ENCODE data around the gene RHOBTB3.
A peak's percentile ranks its signal among the peaks of the same experiment; 100 is the strongest.

RHOBTB3 gene

GRCh38 chr5:95728494-95729114, 2.5 kb upstream of the RHOBTB3 start:
- no peak for DNase-seq (ENCODE audit: low read depth)
- no peak overlapping the region for H3K4me3 ChIP-seq (ENCODE audit: control insufficient read depth, low read depth, low read length)
- no peak for TF ChIP-seq CTCF (conservative IDR thresholded peaks at IDR 0.05; ENCODE audit: control insufficient read depth, insufficient read depth, low read depth, low read length)

- no peak overlapping the region for H3K4me3 ChIP-seq (ENCODE audit: control insufficient read depth, low read depth, low read length)
- no peak for TF ChIP-seq CTCF (conservative IDR thresholded peaks at IDR 0.05; ENCODE audit: control insufficient read depth, insufficient read depth, low read depth, low read length)
- DNase-seq (ENCODE audit: low read depth): no peak
Observed at GRCh38 chr5:95729115-95730010, 1.8 kb upstream of the RHOBTB3 start.

GRCh38 chr5:95730011-95730700, 980 bp upstream of the RHOBTB3 start:
- DNase-seq (ENCODE audit: low read depth): no peak
- TF ChIP-seq CTCF (conservative IDR thresholded peaks at IDR 0.05; ENCODE audit: control insufficient read depth, insufficient read depth, low read depth, low read length): no peak
- H3K4me3 ChIP-seq (ENCODE audit: control insufficient read depth, low read depth, low read length): peak overlapping the region; percentile 86

GRCh38 chr5:95731571-95732554, 727 bp downstream of the RHOBTB3 start:
- no peak for TF ChIP-seq CTCF (conservative IDR thresholded peaks at IDR 0.05; ENCODE audit: control insufficient read depth, insufficient read depth, low read depth, low read length)
- peak overlapping the region; percentile 86 for H3K4me3 ChIP-seq (ENCODE audit: control insufficient read depth, low read depth, low read length)
- DNase-seq (ENCODE audit: low read depth): peak; percentile 44

GRCh38 chr5:95733107-95733665, 2.0 kb downstream of the RHOBTB3 start:
- H3K4me3 ChIP-seq (ENCODE audit: control insufficient read depth, low read depth, low read length): peak overlapping the region; percentile 86
- DNase-seq (ENCODE audit: low read depth): no peak
- no peak for TF ChIP-seq CTCF (conservative IDR thresholded peaks at IDR 0.05; ENCODE audit: control insufficient read depth, insufficient read depth, low read depth, low read length)
